Hepatocyte (in vitro differentiated cells): Measurements from ENCODE around the gene CLCF1.

Experiments used
- CTCF ChIP-seq: fragments of 200-600 bp; sonication (generic); IDR thresholded peaks from 2 replicates; pipeline ENCODE4 v1.5.1; 2016; ENCODE audit warnings: antibody characterized with exemption, mild to moderate bottlenecking; ENCODE audit not compliant: poor library complexity
- EZH2 ChIP-seq: fragments of 200-600 bp; sonication (generic); IDR thresholded peaks from 2 replicates; pipeline ENCODE4 v1.6.1; 2016; ENCODE audit warnings: antibody characterized with exemption, mild to moderate bottlenecking, borderline replicate concordance

DNA sequence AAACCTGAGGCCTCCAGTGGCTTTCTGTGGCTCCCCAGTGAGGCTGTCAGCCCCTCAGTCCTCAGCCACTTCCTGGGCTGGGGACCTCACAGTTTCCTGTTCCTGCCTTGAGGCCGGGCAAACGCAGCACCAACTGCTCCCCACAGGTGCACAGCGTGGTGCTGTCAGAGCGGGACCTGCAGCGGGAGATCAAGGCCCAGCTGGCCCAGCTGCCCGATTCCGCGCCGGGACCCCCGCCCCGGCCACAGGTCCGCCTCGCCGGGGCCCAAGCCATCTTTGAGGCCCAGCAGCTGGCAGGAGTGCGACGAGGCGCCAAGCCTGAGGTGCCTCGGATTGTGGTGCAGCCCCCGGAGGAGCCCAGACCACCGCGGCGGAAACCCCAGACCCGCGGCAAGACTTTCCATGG, 35.9 kb upstream of the CLCF1 start:
- no peak for TF ChIP-seq CTCF
- no peak for TF ChIP-seq EZH2
